Skeletal muscle tissue (tissue), 4 donors: ENCODE results near the gene HSPH1. TPM values are rescaled to one million over a fixed set of nuclear protein-coding genes. Genes with fewer than 3 reads are reported as not detected.

ENCODE experiments used
- H3K27ac ChIP-seq: one replicate; pipeline ENCODE4 v1.7.0; 2013; ENCODE audit warnings: mild to moderate bottlenecking, low read depth, low read length, inconsistent platforms
- H3K27me3 ChIP-seq, 3 donors: one replicate each; pipeline ENCODE4 v1.7.0; 2013; ENCODE audit warnings: low read length in 3 of 3; ENCODE audit not compliant: control insufficient read depth in 3 of 3, insufficient read depth in 3 of 3
- H3K36me3 ChIP-seq, 3 donors: one replicate each; pipeline ENCODE4 v1.7.0; 2013; ENCODE audit warnings: low read length in 3 of 3; ENCODE audit not compliant: control insufficient read depth in 3 of 3, insufficient read depth in 3 of 3
- H3K4me1 ChIP-seq, 3 donors: one replicate each; pipeline ENCODE4 v1.7.0; 2013; ENCODE audit warnings: low read length in 3 of 3, mild to moderate bottlenecking in 3 of 3; ENCODE audit not compliant: control insufficient read depth in 3 of 3, insufficient read depth in 3 of 3
- H3K4me3 ChIP-seq, 3 donors: one replicate each; pipeline ENCODE4 v1.7.0; 2013; ENCODE audit warnings: low read length in 3 of 3
- H3K9ac ChIP-seq, 3 donors: one replicate each; pipeline ENCODE4 v1.7.0; 2013; ENCODE audit warnings: low read length in 3 of 3, mild to moderate bottlenecking in 3 of 3, moderate library complexity in 2 of 3, low read depth in 1 of 3
- H3K9me3 ChIP-seq, 3 donors: one replicate each; pipeline ENCODE4 v1.7.0; 2013; ENCODE audit warnings: low read length in 3 of 3; ENCODE audit not compliant: control insufficient read depth in 3 of 3
- total RNA-seq: library from RNA; depleted of rRNA; stranded (reverse); fragments of >200 nt; gene quantifications from one replicate; pipeline ENCODE4 v1.2.3, GENCODE V29; 2014
- donor health status: Osteomylitis.

The HSPH1 gene
- total RNA-seq, 1 donor from 2014 or later = 35.0 TPM

- no peaks in the 10 kb centered on the region for H3K4me1 ChIP-seq
- no peaks in the 10 kb centered on the region for H3K9me3 ChIP-seq
These were observed 69.1 kb downstream of the HSPH1 start for GRCh38 chr13:31092646-31093045.

GRCh38 chr13:31090961-31091624, 70.6 kb downstream of the HSPH1 start:
- no peak overlapping the region for H3K27ac ChIP-seq
- no peaks in the 10 kb centered on the region for H3K4me1 ChIP-seq
- H3K27me3 ChIP-seq = peaks cover 5 to 17% (median 9%) of the 10 kb centered on the region in 3 donors
- H3K36me3 ChIP-seq = no peaks in the 10 kb centered on the region
- no peaks in the 10 kb centered on the region for H3K9me3 ChIP-seq
- H3K9ac ChIP-seq = no peak overlapping the region
- no peak overlapping the region for H3K4me3 ChIP-seq

More at GRCh38 chr13:31092646-31093045, 69.1 kb downstream of the HSPH1 start:
- Histone ChIP-seq H3K27ac (no peak overlapping the region), H3K9ac (no peak overlapping the region), H3K36me3 (no peaks in the 10 kb centered on the region), H3K27me3 (peaks cover 5 to 17% (median 16%) of the 10 kb centered on the region in 3 donors), H3K4me3 (no peak overlapping the region)

GRCh38 chr13:31090096-31090495, 71.6 kb downstream of the HSPH1 start:
- no peak overlapping the region for H3K9ac ChIP-seq
- no peak overlapping the region for H3K27ac ChIP-seq
- H3K36me3 ChIP-seq = no peaks in the 10 kb centered on the region
- no peak overlapping the region for H3K4me3 ChIP-seq
- peaks cover 5 to 18% (median 12%) of the 10 kb centered on the region in 3 donors for H3K27me3 ChIP-seq
- no peaks in the 10 kb centered on the region for H3K9me3 ChIP-seq
- no peaks in the 10 kb centered on the region for H3K4me1 ChIP-seq

- Histone ChIP-seq H3K4me3 (no peak overlapping the region), H3K9me3 (no peaks in the 10 kb centered on the region), H3K9ac (no peak overlapping the region), H3K4me1 (no peaks in the 10 kb centered on the region), H3K27ac (no peak overlapping the region), H3K36me3 (no peaks in the 10 kb centered on the region), H3K27me3 (peaks cover 5 to 18% (median 12%) of the 10 kb centered on the region in 3 donors)
These were observed 72.1 kb downstream of the HSPH1 start for GRCh38 chr13:31089649-31090048.

GRCh38 chr13:31088826-31089420, 72.8 kb downstream of the HSPH1 start:
- no peaks in the 10 kb centered on the region for H3K36me3 ChIP-seq
- H3K9ac ChIP-seq = no peak overlapping the region
- no peak overlapping the region for H3K4me3 ChIP-seq
- H3K9me3 ChIP-seq = no peaks in the 10 kb centered on the region
- H3K27ac ChIP-seq = no peak overlapping the region
- peaks cover 5 to 16% (median 12%) of the 10 kb centered on the region in 3 donors for H3K27me3 ChIP-seq
- no peaks in the 10 kb centered on the region for H3K4me1 ChIP-seq

Other genes with a start within 250 kb of the HSPH1 start
- gene TEX26, start 229.2 kb downstream of the HSPH1 start, total RNA-seq = not detected
- gene B3GLCT, start 38.1 kb upstream of the HSPH1 start, total RNA-seq = 30.3 TPM